Thyroid gland (tissue), 4 donors: ENCODE data around the gene ATP5PO. TPM values are rescaled to one million over a fixed set of nuclear protein-coding genes. Genes with fewer than 3 reads are reported as not detected.

Experiments used
- DNase-seq, 2 donors: peaks; one replicate each; pipeline ENCODE4 v3.0.0-alpha.2; 2019
- H3K27ac ChIP-seq, 3 donors: fragments of 200-600 bp; sonication (generic); 1 replicate in 2 of 3; 2 replicates in 1 of 3; pipeline ENCODE4 v1.5.1; 2016 to 2019; ENCODE audit warnings: mild to moderate bottlenecking in 1 of 3, moderate library complexity in 1 of 3
- H3K27me3 ChIP-seq: fragments of 200-600 bp; sonication (generic); one replicate; pipeline ENCODE4 v1.5.1; 2019
- H3K36me3 ChIP-seq, 2 donors: fragments of 200-600 bp; sonication (generic); one replicate each; pipeline ENCODE4 v1.5.1; 2016 to 2019
- H3K4me1 ChIP-seq, 2 donors: fragments of 200-600 bp; sonication (generic); one replicate each; pipeline ENCODE4 v1.5.1; 2017 to 2019
- H3K4me3 ChIP-seq, 3 donors: fragments of 200-600 bp; sonication (generic); replicated peaks in 1 of 3; 1 replicate in 2 of 3; 2 replicates in 1 of 3; pipeline ENCODE4 v1.5.1; 2016; ENCODE audit warnings: mild to moderate bottlenecking in 1 of 3
- H3K9me3 ChIP-seq: fragments of 200-600 bp; sonication (generic); one replicate; pipeline ENCODE4 v1.5.1; 2017
- CTCF ChIP-seq, 6 experiments: fragments of 200-600 bp in 3 of 6; fragments of 450-650 bp in 3 of 6; sonication (generic) in 3 of 6; IDR thresholded peaks; one replicate each; pipeline ENCODE4 v1.5.1; 2016 to 2019; ENCODE audit warnings: antibody characterized with exemption in 6 of 6, mild to moderate bottlenecking in 2 of 6, inconsistent platforms in 1 of 6, moderate library complexity in 1 of 6
- POLR2A ChIP-seq, 2 donors: fragments of 450-650 bp; IDR thresholded peaks; one replicate each; pipeline ENCODE4 v1.6.1; 2017; ENCODE audit warnings: antibody characterized with exemption in 2 of 2, mild to moderate bottlenecking in 2 of 2, moderate library complexity in 1 of 2
- WGBS, 2 donors: methylation state at CpG; one replicate each; pipeline ENCODE4 v1.1.5; 2017; 5-methylcytosine and 5-hydroxymethylcytosine counted together
- intact Hi-C: fragments of 100-400 bp; cut with DNase I; formaldehyde crosslinking; loops from one replicate; pipeline ENCODE4 v1.15.1; 2023
- total RNA-seq, 4 donors: library from RNA; depleted of rRNA; stranded (reverse); fragments of >200 nt; gene quantifications; one replicate each; pipeline ENCODE4 v1.2.3, GENCODE V29; 2016

The ATP5PO gene
- total RNA-seq, 4 donors from 2014 or later = 201 to 300 (median 256) TPM

GRCh38 chr21:33899199-33899598, 16.4 kb downstream of the ATP5PO start:
- 86 to 92% methylated on average over 4 to 5 of the region's 5 CpGs for WGBS, 2 donors
- no peak for DNase-seq
- no peaks in the 10 kb centered on the region for H3K27me3 ChIP-seq
- intact Hi-C loops = no loop called here
- H3K4me1 ChIP-seq = peaks cover 3% of the 10 kb centered on the region in 2 donors
- TF ChIP-seq CTCF (IDR thresholded peaks at IDR 0.05) (no peak), POLR2A (IDR thresholded peaks at IDR 0.05) (no peak)
- no peak overlapping the region for H3K4me3 ChIP-seq
- H3K9me3 ChIP-seq = no peaks in the 10 kb centered on the region
- peaks cover 13 to 17% of the 10 kb centered on the region in 2 donors for H3K36me3 ChIP-seq
- H3K27ac ChIP-seq = no peak overlapping the region

GRCh38 chr21:33898586-33898985, 17.0 kb downstream of the ATP5PO start:
- DNase-seq = no peak
- H3K4me3 ChIP-seq = no peak overlapping the region
- no peak overlapping the region for H3K27ac ChIP-seq
- intact Hi-C loops = no loop called here
- H3K4me1 ChIP-seq = peaks cover 3% of the 10 kb centered on the region in 2 donors
- peaks cover 9 to 11% of the 10 kb centered on the region in 2 donors for H3K36me3 ChIP-seq
- no peak for TF ChIP-seq CTCF (IDR thresholded peaks at IDR 0.05)
- no peak for TF ChIP-seq POLR2A (IDR thresholded peaks at IDR 0.05)
- 90 to 93% methylated on average over 3 of the region's 3 CpGs for WGBS, 2 donors
- H3K27me3 ChIP-seq = no peaks in the 10 kb centered on the region
- no peaks in the 10 kb centered on the region for H3K9me3 ChIP-seq

- H3K36me3 ChIP-seq = peaks cover 1 to 2% of the 10 kb centered on the region in 2 donors
- DNase-seq = no peak
- intact Hi-C loops = no loop called here
- H3K4me1 ChIP-seq = peaks cover 3% of the 10 kb centered on the region in 2 donors
- H3K27ac ChIP-seq = no peak overlapping the region
- no peaks in the 10 kb centered on the region for H3K27me3 ChIP-seq
- no peak for TF ChIP-seq POLR2A (IDR thresholded peaks at IDR 0.05)
- no peak for TF ChIP-seq CTCF (IDR thresholded peaks at IDR 0.05)
- H3K4me3 ChIP-seq = no peak overlapping the region
- 94 to 97% methylated on average over 3 of the region's 3 CpGs for WGBS, 2 donors
- no peaks in the 10 kb centered on the region for H3K9me3 ChIP-seq
These were observed 17.9 kb downstream of the ATP5PO start for GRCh38 chr21:33897739-33898138.

GRCh38 chr21:33897098-33897497, 18.5 kb downstream of the ATP5PO start:
- Histone ChIP-seq H3K9me3 (no peaks in the 10 kb centered on the region), H3K27me3 (no peaks in the 10 kb centered on the region), H3K4me1 (peaks cover 3% of the 10 kb centered on the region in 2 donors), H3K27ac (no peak overlapping the region), H3K36me3 (no peaks in the 10 kb centered on the region), H3K4me3 (no peak overlapping the region)
- 88 to 93% methylated on average over 5 of the region's 5 CpGs for WGBS, 2 donors
- intact Hi-C loops = no loop called here
- TF ChIP-seq POLR2A (IDR thresholded peaks at IDR 0.05) (no peak), CTCF (IDR thresholded peaks at IDR 0.05) (no peak)
- no peak for DNase-seq

- 83 to 88% methylated on average over 6 of the region's 6 CpGs for WGBS, 2 donors
- H3K4me3 ChIP-seq = no peak overlapping the region
- no peaks in the 10 kb centered on the region for H3K27me3 ChIP-seq
- H3K36me3 ChIP-seq = no peaks in the 10 kb centered on the region
- H3K27ac ChIP-seq = no peak overlapping the region
- no peaks in the 10 kb centered on the region for H3K9me3 ChIP-seq
- no peak for DNase-seq
- H3K4me1 ChIP-seq = peaks cover 3% of the 10 kb centered on the region in 2 donors
- intact Hi-C loops = no loop called here
- TF ChIP-seq CTCF (IDR thresholded peaks at IDR 0.05) (no peak), POLR2A (IDR thresholded peaks at IDR 0.05) (no peak)
These were observed 18.9 kb downstream of the ATP5PO start for GRCh38 chr21:33896691-33897090.
